Measurements from ENCODE around the gene SPATA1. TPM values are rescaled to one million over a fixed set of nuclear protein-coding genes. Genes with fewer than 3 reads are reported as not detected.

The SPATA1 gene
- total RNA-seq, 4 donors from 2014 or later = 0.14 to 1.6 TPM; not detected in 2

DNA sequence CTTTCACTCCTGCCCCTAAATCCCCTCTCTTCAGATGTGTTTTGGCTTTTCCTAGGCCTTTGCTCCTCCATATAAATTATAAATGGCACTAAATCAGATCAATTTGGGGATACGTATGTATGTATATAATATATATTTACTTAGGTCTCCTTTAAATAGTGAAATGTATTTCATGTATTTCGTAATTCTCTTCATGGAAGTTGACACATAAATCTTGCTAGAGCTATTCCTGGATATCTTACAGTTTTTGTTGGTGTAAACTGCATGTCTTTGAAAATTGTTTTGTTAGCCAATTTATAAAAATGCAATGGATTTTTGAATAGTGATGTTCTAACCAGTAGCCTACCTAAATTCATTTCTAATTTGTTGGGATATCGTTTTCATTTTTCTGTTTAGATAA is 18.1 kb upstream of the SPATA1 start:
- no peak for DNase-seq
- TF ChIP-seq POLR2A (IDR thresholded peaks at IDR 0.05) (no peak), EP300 (IDR thresholded peaks at IDR 0.05; ENCODE audit: low read depth) (no peak), POLR2AphosphoS5 (IDR thresholded peaks at IDR 0.05) (no peak)
- TF ChIP-seq, protein P1, sequence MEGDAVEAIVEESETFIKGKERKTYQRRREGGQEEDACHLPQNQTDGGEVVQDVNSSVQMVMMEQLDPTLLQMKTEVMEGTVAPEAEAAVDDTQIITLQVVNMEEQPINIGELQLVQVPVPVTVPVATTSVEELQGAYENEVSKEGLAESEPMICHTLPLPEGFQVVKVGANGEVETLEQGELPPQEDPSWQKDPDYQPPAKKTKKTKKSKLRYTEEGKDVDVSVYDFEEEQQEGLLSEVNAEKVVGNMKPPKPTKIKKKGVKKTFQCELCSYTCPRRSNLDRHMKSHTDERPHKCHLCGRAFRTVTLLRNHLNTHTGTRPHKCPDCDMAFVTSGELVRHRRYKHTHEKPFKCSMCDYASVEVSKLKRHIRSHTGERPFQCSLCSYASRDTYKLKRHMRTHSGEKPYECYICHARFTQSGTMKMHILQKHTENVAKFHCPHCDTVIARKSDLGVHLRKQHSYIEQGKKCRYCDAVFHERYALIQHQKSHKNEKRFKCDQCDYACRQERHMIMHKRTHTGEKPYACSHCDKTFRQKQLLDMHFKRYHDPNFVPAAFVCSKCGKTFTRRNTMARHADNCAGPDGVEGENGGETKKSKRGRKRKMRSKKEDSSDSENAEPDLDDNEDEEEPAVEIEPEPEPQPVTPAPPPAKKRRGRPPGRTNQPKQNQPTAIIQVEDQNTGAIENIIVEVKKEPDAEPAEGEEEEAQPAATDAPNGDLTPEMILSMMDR (IDR thresholded peaks at IDR 0.05) = no peak
- intact Hi-C loops (cut with DNase I; ENCODE audit: low total_unique reads) = no loop called here
- Histone ChIP-seq H3K9me3 (no peaks in the 10 kb centered on the region), H3K27ac (no peak overlapping the region), H3K4me3 (no peak overlapping the region), H3K27me3 (no peaks in the 10 kb centered on the region), H3K4me1 (no peaks in the 10 kb centered on the region), H3K36me3 (peaks cover 0 to 67% (median 12%) of the 10 kb centered on the region in 4 donors)
- in situ Hi-C loops (cut with MboI; ENCODE audit: low pct_ligation_motif_present in 1 of 4, low pct_unique_long_range_greater_than_20kb in 1 of 4, low sequenced_read_pairs in 3 of 4) = no loop called here
- 83 to 95% methylated on average over 3 of the region's 3 CpGs for WGBS, 2 donors (ENCODE audit: low coverage in 1 of 2)

DNA sequence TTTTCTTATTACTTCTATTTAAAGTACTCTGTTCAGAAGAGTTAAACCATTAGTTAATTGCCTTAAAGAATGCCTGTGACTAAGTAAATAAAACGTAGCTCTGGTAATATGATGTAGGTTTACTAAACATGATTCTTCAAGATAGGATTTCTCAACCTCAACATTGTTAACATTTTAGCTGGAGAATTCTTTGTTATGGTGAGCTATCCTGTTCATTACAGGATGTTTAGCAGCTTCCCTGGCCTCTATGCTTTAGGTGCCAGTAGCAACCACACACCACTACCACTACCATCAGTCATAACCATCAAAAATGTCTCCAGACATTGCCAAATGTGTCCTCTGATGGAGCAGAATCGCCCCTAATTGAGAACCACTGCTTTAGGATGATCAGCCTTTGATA is 16.4 kb upstream of the SPATA1 start:
- no peak for DNase-seq
- 65 to 77% methylated on average over 2 of the region's 2 CpGs for WGBS, 2 donors (ENCODE audit: low coverage in 1 of 2)
- Histone ChIP-seq H3K4me3 (no peak overlapping the region), H3K27me3 (no peaks in the 10 kb centered on the region), H3K27ac (no peak overlapping the region), H3K4me1 (no peaks in the 10 kb centered on the region), H3K36me3 (peaks cover 0 to 51% (median 12%) of the 10 kb centered on the region in 4 donors), H3K9me3 (no peaks in the 10 kb centered on the region)
- in situ Hi-C loops (cut with MboI; ENCODE audit: low pct_ligation_motif_present in 1 of 4, low pct_unique_long_range_greater_than_20kb in 1 of 4, low sequenced_read_pairs in 3 of 4) (no loop called here), intact Hi-C loops (cut with DNase I; ENCODE audit: low total_unique reads) (no loop called here)
- TF ChIP-seq EP300 (IDR thresholded peaks at IDR 0.05; ENCODE audit: low read depth) (no peak), POLR2AphosphoS5 (IDR thresholded peaks at IDR 0.05) (no peak), POLR2A (IDR thresholded peaks at IDR 0.05) (no peak)
- TF ChIP-seq, protein P1 (IDR thresholded peaks at IDR 0.05) = no peak

DNA sequence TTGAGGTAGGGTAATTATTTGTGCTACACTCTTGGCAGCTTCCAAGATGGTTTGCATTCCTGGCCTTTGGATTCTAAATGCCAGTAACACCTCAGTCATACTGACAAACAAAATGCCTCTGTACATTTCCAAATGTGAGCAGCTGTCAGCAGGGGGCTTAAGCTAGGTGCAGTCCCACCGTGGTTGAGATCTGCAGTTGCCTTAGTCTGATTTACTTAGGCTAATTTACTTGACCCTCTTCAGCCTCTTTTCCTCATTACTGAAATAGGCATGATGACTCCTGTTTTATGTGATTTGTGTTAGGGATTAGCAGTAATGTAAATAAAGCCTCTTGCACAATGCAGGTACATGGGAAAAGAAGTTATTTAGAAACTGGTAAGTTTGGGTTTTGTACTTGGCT is 13.5 kb upstream of the SPATA1 start:
- H3K27me3 ChIP-seq = no peaks in the 10 kb centered on the region
- in situ Hi-C loops (cut with MboI; ENCODE audit: low pct_ligation_motif_present in 1 of 4, low pct_unique_long_range_greater_than_20kb in 1 of 4, low sequenced_read_pairs in 3 of 4) (no loop called here), intact Hi-C loops (cut with DNase I; ENCODE audit: low total_unique reads) (no loop called here)
- 56% methylated on average over 1 of the region's 1 CpG; no CpG with 5 or more reads in 1 of the 2 donors for WGBS, 2 donors (ENCODE audit: low coverage in 1 of 2)
- H3K27ac ChIP-seq = no peak overlapping the region
- H3K36me3 ChIP-seq = peaks cover 0 to 56% (median 20%) of the 10 kb centered on the region in 4 donors
- peaks cover 0 to 2% (median 0%) of the 10 kb centered on the region in 4 donors for H3K4me1 ChIP-seq
- no peaks in the 10 kb centered on the region for H3K9me3 ChIP-seq
- no peak for DNase-seq
- no peak overlapping the region for H3K4me3 ChIP-seq
- TF ChIP-seq POLR2A (IDR thresholded peaks at IDR 0.05) = no peak
- TF ChIP-seq EP300 (IDR thresholded peaks at IDR 0.05; ENCODE audit: low read depth) = no peak
- TF ChIP-seq POLR2AphosphoS5 (IDR thresholded peaks at IDR 0.05) = no peak
- TF ChIP-seq, protein P1 (IDR thresholded peaks at IDR 0.05) = no peak

DNA sequence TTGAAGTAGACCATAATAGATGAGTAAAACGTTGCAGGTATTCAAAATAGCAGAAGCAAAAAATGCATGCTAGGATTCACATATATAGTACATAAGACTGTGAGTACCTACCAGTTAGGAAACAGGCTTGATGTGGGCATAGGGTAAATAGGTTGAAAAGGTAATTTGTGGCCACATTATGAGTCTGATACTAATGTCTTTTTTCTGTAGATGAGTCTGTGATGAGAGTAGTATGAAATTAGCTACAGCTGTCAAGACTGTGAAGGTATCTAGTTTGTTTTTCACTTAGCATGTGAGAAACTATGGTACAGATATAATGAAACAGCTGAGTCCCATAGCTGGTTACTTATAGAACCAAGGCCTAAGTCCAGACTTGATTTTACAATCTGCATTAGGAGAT is 12.4 kb upstream of the SPATA1 start:
- Histone ChIP-seq H3K27ac (no peak overlapping the region), H3K27me3 (no peaks in the 10 kb centered on the region), H3K36me3 (peaks cover 0 to 64% (median 24%) of the 10 kb centered on the region in 4 donors), H3K4me1 (peaks cover 0 to 9% (median 0%) of the 10 kb centered on the region in 4 donors), H3K9me3 (no peaks in the 10 kb centered on the region), H3K4me3 (no peak overlapping the region)
- intact Hi-C loops (cut with DNase I; ENCODE audit: low total_unique reads) = no loop called here
- WGBS, 2 donors (ENCODE audit: low coverage in 1 of 2) = 43 to 66% methylated on average over 1 of the region's 1 CpG
- DNase-seq = no peak
- in situ Hi-C loops (cut with MboI; ENCODE audit: low pct_ligation_motif_present in 1 of 4, low pct_unique_long_range_greater_than_20kb in 1 of 4, low sequenced_read_pairs in 3 of 4) = no loop called here
- TF ChIP-seq, protein P1 (IDR thresholded peaks at IDR 0.05) = no peak
- TF ChIP-seq EP300 (IDR thresholded peaks at IDR 0.05; ENCODE audit: low read depth) (no peak), POLR2A (IDR thresholded peaks at IDR 0.05) (no peak), POLR2AphosphoS5 (IDR thresholded peaks at IDR 0.05) (no peak)
